DMS114 treated with DMSO at 0.1 percent for 48 hours (cell line): Measurements from ENCODE around the gene USHBP1.
A peak's percentile ranks its signal among the peaks of the same experiment; 100 is the strongest.

Experiments used
- DNase-seq: peaks from one replicate; lab custom pipeline; 2025; ENCODE audit not compliant: unreplicated experiment; lab: John Stamatoyannopoulos, UW

Gene USHBP1

DNA sequence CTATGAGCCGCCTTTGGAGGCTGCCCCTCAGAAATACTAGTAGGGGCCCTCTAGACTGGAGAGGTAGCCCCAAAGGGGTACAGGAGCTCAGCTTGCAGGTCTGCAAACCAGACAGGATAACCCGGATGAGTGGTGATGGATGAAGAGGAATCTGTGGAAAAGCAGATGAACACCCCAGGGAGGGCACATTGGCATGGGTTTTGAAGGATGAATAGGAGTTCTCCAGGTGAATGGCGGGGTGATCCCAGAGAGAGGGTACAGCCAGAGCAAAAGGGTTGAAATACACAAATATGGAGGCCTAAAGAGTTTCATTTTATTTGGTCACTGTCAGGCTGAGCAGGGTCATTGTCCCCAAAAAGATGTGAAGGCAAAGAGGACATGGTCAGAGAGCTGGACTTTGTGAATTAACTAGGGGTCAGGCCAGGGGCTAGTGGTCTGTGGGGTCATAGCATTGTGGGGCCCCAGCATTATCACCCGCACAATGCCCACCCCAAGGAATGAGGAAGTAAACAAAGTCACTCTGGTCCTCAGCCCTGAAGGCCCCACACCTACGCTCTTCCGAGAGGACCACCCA, 23.6 kb downstream of the USHBP1 start:
- DNase-seq, result no peak

DNA sequence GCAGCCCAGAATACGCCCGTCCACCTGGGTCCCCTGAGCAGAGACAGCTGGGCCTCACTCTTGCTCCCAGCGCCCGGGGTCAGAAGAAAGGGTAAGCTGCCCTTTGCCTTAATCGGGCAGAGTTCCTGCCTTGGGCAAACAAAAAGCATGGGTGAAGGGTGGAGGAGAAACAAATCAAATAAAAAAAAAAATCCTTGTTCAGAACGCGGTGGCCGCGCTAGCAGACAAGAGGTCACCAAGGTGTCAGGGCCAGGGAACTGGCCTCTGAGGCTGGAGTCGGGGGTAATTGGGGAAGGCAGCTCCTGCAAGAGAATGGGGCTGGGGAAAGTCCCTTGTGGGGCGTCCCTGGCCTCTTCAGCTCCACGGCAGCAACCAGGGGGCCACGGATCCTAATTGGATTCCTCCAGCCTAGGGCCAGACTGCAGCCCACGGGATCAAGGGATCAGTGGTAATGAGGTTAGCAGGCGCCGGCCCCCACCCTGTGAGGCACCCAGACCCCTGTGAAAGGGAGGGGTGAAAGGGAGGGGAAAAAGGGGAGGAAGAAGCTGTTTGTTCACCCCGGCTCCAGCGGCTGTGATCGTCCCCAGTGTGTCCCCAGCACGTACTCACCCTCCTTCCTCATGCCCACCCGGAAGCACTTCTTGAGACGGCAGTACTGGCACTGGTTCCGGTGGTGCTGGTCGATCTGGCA, 24.3 kb downstream of the USHBP1 start:
- DNase-seq, result no peak

DNA sequence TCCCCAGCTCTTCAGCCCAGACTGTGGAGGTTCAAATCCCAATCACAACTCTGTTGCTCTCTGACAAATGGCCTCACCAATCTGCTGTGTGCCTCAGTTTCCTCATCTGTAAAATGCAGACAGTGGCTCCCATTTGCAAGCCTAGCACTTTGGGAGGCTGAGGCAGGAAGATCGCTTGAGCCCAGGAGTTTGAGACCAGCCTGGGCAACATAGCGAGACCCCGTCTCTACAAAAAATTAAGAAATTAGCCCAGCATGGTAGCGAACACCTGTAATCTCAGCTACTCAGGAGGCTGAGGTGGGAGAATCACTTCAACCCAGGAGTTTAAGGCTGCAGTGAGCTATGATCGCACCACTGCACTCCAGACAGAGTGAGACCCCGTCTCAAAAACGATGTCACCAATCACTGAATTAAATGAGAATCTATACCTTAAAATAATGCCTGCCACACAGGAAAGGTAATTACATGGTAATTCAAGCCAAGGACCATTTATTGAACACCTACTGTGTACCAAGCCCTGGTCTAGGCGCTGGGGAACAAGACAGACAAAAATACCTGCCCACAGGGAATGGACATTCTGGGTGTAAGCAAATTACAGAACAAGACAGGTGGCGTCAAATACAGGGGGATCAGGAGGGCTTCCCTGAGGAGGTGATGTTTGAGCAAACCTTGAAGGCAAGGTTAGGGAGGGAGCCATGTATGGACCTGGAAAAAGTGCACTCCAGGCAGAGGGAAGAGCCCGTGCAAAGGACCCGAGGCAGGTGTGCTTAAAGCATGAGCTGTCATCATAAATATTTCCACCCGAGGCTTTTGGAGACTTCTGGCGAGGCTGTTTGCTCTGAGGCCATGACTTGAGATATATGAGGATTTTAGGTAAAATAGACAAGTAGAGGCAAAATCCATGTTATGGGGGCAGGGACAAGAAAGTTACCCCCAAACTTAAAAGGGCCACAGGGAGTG, 26.5 kb downstream of the USHBP1 start:
- DNase-seq, result no peak

DNA sequence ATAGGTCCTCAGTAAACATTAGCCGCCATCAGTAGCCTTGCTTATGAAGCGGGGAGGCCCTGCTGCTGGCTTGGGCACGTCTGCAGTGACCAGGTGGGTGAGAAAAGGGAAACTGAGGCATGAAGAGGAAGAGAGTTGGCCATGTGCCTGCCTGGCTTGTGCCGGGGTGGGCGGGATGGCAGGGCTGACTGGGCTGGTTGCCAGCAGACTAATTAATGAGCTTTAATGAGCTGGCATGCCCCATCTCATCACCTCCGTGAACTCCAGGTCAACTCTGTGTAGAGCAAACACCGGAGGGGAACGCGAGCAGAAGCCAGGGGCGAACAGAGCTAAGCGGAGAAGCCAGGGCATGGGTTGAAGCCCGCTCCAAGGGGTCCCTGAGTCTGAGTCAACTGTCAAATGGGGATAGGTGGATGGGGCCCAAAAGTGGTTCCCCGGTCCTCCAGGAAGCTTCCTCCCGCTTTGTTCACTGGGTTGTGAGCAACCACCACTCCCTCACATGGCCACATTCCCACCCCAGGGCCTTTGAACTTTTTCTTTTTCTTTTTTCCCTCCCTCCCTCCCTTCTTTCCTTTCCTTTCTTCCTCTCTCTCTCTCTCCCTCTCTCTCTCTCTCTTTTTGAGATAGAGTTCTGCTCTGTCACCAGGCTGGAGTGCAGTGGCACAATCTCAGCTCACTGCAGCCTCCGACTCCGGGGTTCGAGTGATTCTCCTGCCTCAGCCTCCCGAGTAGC, 27.6 kb downstream of the USHBP1 start:
- DNase-seq, result no peak

DNA sequence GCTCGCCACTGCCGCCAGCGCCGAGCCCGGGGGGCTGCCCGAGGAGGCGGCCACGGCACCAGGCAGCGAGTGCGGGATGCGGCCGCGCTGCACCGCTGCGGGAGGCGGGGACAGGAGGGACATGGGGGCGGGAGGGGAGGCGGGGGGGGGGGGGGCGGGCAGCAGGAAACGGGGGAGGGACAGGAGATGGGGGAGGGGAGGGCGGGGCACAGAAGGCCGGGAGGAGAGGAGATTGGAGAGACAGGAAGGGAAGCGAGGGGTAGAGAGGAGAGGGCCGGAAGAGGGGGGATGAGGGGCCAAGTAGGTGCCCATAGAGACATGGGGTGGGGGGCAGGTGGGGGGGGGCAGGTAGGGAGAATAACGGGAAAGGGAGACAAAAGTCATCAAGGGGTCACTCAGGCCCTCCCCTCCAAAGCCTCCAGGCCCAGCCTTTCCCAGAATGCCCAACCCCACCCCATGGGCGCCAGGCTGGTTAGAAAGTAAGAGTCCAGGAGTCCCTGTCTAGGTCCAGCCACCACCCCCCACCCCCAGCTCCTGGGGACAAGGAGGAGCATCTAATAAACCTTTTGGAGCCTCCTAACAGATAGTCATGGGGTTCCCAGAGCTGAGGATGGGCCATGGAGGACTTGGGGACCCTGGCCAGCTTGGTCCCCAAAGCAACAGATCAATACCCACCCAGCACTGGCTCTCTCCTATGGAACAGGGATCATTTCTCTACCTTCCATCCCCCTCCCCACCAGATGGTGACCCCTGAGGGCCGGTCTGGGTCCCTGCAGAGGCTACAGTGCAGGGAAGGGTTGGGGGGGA, 28.4 kb downstream of the USHBP1 start:
- peak; percentile 56 for DNase-seq

DNA sequence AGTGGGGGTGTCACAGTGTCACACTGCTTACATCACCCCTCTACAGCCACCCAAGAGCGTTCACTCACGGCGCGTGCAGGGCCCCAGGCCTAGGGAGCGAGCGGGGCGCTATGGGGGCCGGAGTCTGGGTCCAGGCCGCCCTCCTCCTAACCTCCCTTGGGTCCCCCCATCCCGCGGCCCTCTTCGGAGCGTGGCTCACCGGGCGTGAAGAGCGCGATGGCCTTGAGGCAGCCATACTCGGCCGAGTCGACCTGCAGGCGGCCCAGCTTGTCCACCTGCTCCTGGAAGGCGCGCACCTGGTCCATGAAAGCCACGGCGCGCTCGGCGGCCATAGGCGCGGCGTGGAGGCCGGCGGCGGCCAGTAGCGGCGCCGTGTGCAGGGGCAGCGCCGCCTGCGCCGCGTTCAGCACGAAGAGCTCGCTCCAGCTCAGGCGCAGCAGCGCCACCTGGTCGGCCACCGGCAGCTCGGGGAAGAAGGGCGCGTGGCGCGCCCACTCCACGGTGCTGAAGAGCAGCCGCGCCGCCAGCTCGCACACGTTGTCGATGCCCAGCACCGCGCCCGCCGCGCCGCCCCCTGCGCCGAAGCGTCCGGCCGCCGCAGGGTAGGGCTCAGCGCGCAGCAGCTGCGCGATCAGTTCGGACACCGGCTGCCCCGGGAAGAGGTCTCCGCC, 29.1 kb downstream of the USHBP1 start:
- DNase-seq, result no peak

DNA sequence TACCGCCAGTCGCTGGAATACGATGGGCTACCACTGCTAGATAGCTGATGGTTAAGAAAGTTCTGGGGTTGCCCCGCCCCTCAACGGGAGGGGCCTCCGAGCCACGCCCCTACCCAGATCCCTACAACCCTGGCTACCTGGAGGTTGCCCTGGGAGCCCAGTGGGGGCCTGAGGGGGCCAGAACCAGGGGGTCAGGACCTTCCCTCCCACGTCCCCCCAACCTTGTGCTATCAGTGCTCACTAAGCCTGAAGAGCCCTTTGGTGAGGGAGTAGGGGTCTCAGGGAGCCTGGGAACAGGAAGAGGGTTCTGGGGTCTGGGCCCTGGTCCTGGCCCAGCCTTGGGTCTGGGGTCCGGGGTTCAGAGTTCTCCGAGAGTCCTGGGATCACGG, 29.6 kb downstream of the USHBP1 start:
- DNase-seq, result peak; percentile 43

DNA sequence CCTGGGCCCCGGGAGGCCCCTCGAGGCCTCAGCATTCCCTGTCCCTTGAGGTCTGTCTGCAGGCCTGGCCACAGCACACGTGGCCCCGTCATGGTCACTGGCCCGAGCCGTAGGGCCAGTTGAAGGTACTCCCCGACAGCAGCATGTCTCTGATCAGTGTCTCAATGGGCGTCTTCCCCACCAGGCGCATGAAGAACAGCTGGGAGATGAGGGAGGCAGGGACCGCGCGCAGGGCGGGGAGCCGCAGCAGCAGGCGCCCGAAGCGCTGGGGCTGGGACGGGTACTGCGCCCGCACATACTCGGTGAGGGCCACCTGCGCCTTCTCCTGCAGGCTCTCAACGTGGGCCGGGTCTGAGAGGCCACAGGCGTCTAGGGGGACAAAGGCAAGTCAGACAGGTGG, 32.3 kb downstream of the USHBP1 start:
- DNase-seq, result no peak

DNA sequence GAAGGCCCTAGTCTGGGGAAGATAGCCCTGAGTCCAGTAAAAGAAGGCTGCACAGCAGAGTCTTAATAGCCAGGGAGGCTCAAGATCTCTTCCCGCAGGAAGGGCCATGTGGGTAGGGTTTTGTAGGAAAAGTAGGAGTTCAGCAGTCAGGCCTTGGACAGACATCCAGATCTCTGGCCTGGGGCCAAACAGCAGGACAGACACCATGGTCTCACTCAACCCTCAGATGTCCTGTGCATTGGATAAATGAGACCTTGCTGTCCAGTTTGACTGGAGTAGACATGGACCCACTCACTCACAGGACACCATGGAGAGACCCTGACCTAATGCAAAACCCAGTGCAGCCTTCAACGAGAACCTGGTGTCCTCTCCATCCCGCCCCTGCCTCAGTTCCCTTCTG, 34.7 kb downstream of the USHBP1 start:
- DNase-seq, result no peak

DNA sequence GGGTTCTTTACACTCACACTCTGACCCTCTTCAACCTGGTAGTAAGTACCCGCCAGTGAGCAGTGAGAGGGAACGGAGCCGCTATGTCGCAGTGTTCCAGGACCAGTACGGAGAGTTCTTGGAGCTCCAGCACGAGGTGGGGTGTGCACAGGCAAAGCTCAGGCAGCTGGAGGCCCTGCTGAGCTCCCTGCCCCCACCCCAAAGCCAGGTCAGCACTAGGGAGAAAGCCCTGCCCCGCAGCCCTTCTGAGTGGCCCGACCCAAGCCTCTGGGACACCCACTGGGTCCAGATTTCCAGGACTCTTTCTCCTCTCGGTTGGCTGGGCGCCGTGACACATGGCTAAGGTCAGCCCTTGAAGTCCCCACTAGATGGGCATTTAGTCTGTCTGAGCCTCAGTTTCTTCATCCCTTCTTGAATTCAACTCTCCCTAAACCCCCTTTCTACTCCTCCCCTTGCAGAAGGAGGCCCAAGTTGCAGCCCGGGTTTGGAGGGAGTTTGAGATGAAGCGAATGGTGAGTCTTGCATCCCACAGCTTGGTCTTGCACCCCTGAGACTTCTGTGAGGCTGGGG, 36.7 kb downstream of the USHBP1 start:
- no peak for DNase-seq

DNA sequence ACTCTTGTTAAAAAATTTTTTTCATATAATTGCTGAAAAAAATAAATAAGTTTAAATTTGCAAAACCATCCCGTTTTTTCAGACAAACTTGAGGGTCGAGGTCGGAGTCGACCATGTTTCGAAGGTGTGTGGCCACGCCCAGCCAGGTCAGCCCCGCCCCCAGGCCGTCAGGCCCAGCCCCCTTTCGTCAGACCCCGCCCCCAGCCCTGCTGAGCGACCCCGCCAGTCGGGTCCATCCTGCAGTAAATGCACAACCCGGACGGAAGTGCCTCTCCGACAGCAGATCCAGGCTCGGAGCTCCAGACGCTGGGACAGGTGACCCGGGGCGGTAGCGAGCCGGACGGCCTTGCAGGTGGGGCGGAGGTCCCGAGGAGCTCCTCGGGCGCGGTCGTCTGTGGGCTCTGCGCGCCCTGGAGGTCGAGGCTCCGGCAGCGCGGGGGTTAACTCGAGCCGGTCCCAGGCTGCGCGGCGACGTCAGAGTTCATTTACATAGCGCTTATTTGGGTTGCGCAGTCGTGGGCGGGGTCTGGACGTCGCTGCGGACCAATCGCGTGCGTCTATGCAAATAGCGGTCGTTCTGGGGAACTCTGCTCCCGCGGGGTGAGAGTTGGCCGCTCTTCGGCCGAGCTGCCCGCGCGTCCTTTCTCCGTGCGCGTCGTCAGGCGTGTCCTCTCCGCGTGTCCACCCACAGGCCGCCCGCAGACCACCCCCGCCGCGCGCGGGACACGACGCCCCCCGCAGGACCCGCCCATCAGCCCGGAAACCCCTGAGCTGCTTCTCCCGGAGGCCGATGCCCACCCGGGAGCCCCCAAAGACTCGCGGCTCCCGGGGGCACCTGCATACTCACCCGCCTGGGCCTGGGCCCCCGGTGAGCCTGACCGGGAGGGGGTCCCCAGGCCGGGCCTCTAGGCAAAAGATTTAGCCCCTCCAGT, 38.3 kb downstream of the USHBP1 start, which contains the start of gene OCEL1:
Gene OCEL1, plus strand, starts transcription at position 225 of the 932 bp plus-strand sequence. Its CDS starts 22 bp downstream, at position 247.
- peak; percentile 96 for DNase-seq

DNA sequence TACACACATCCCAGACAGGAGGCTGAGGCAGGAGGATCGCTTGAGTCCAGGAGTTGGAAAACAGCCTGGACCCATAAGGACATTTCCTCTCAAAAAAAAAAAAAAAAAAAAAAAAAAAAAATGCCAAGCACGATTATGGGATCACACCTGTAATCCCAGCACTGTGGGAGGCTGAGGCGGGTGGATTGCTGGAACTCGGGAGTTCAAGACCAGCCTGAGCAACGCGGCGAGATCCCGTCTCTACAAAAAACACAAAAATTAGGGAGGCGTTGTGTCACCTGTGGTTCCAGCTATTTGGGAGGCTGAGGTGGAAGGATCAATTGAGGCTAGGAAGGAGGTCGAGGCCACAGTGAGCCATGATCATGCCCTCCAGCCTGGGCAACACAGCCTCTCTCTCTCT, 39.5 kb downstream of the USHBP1 start:
- no peak for DNase-seq

DNA sequence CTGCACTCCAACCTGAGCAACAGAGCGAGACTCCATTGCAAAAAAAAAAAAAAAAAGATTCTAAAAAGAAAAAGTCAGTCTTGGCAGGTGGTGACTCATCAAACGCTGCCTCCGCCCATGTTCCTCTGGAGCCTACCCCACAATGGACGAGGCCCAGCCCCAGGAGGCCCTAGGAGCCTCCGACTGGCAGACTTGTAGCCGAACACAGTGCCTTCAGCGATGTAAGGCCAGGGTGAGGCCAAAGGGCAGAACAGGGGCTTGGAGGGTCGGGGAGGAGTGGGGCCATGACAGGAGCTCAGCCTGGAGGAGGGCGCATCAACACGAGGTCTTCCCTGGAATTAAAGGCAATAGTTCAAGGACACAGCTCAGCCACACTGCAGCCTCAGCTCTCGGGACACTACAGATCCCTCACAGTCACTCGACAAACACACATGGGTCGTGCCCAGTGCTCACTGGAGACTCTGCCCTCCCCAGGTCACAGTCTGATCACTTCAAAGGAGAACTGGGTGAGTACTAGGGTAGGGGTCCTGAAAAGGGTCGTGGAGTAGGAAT, 44.3 kb downstream of the USHBP1 start:
- DNase-seq, result no peak

DNA sequence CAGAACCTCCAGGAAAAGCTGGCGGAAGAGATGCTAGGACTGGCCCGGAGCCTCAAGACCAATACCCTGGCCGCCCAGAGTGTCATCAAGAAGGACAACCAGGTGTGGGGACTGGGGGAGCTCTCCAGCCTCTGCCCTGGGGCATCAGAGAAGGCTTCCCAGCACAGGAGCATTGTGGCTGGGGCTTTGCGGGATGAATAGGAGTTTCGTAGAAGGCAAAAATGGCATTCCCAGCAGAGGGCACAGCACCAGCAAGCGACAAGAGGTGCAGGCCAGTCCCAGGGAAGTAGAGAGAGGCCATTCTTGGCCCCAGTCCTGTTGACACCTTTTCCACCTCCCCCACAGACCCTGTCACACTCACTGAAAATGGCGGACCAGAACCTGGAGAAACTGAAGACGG, 45.3 kb downstream of the USHBP1 start:
- DNase-seq, result no peak

DNA sequence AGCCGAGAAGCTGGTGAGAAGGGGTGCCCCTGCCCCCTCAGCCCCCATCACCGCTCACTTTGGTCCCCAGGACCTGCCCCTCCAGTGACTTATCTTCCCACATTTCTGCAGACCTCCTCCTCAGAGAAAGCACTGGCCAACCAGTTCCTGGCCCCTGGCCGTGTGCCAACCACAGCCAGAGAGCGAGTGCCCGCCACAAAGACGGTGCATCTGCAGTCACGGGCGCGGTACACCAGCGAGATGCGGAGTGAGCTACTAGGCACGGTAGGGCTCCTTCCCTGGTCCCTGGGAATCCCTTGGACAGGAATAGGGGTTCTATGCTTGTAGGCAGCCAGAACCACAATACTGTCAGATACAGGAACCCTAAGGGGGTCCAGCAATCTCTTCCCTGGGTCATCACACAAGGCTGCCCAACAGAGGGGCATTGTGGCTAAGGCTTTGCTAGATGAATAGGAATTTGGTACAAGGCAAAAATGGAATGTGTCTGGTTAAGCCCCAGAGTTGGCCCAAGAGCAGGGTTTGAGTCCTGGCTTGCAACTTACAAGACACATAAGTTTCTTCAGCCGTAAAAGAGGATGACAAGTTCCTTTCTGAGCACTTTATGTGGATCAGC, 48.4 kb downstream of the USHBP1 start:
- DNase-seq, result no peak

DNA sequence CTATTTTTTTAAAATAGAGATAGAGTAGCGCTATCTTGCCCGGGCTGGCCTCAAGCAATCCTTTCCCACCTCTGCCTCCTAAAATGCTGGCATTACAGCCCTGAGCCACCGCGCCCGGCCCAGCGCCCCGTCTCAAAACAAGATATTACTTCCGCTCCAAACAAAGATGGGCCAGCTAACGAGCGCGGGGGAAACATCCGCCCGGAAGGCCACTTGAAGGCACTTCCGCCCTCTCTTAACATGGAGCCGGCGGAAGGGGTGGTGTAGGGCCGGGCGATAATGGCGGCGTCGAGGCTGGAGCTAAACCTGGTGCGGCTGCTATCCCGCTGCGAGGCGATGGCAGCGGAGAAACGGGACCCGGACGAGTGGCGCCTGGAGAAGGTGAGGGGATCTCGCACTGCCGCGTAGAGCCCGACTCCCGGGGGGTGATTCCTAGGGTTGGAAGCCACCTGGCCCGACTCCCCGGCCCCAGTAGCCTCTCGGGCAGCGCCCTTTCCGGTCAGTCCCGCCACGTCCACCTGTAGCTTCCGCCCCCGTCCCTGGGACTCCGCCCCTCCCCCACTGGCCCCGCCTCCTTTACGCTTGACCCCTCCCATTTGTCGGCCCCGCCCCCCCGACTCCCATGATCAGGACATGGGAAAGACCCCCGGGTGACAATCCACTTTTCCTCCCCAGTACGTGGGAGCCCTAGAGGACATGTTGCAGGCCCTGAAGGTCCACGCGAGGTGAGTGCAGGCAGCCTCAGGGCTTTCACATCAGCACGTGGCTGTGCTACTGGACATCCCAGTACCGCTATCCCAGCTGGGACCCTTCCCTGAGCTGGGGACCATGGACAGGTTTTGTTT, 49.2 kb downstream of the USHBP1 start, which contains the start of gene USE1:
Gene USE1, plus strand, starts transcription at position 231 of the 845 bp plus-strand sequence. Its CDS starts 49 bp downstream, at position 280.
- DNase-seq, result peak; percentile 85
